HepG2 (cell line): Measurements from ENCODE around the gene GPS1. TPM values are rescaled to one million over a fixed set of nuclear protein-coding genes. Genes with fewer than 3 reads are reported as not detected.

Experiments
- DR1 ChIP-seq: sonication (generic); formaldehyde crosslinking; IDR thresholded peaks from 2 replicates; pipeline ENCODE4 v1.8.0; 2021; ENCODE audit warnings: mild to moderate bottlenecking, missing genetic modification reagents, inconsistent platforms
- HOXA3 ChIP-seq: sonication (generic); formaldehyde crosslinking; IDR thresholded peaks from 2 replicates; pipeline ENCODE4 v1.5.0; 2020; ENCODE audit warnings: missing genetic modification reagents
- JARID2 ChIP-seq: sonication (generic); formaldehyde crosslinking; IDR thresholded peaks from 2 replicates; pipeline ENCODE4 v1.8.1; 2023; ENCODE audit warnings: missing genetic modification reagents, inconsistent platforms; ENCODE audit not compliant: insufficient replicate concordance
- MTERF4 ChIP-seq: sonication (generic); formaldehyde crosslinking; IDR thresholded peaks from 2 replicates; pipeline ENCODE4 v1.8.0; 2023; ENCODE audit warnings: mild to moderate bottlenecking, missing genetic modification reagents
- MXI1 ChIP-seq: IDR thresholded peaks from 3 replicates; pipeline ENCODE4 v1.6.1; 2012; ENCODE audit warnings: low read depth, low read length, inconsistent platforms, borderline replicate concordance
- NFKB2 ChIP-seq: sonication (generic); formaldehyde crosslinking; IDR thresholded peaks from 2 replicates; pipeline ENCODE4 v1.4.0; 2020; ENCODE audit warnings: missing genetic modification reagents, borderline replicate concordance
- NRL ChIP-seq: sonication (generic); formaldehyde crosslinking; IDR thresholded peaks from 2 replicates; pipeline ENCODE4 v1.5.0; 2020; ENCODE audit warnings: missing genetic modification reagents, mild to moderate bottlenecking, moderate library complexity, borderline replicate concordance
- PITX1 ChIP-seq: sonication (generic); formaldehyde crosslinking; IDR thresholded peaks from 2 replicates; pipeline ENCODE4 v1.5.1; 2020; ENCODE audit warnings: mild to moderate bottlenecking, missing genetic modification reagents
- SMC3 ChIP-seq: IDR thresholded peaks from 2 replicates; pipeline ENCODE4 v1.6.1; 2011; ENCODE audit warnings: low read length, improper control_type of control experiment
- ZC3H13 ChIP-seq: sonication (generic); formaldehyde crosslinking; IDR thresholded peaks from 2 replicates; pipeline ENCODE4 v1.8.1; 2023; ENCODE audit warnings: mild to moderate bottlenecking, missing genetic modification reagents, moderate library complexity
- ZNF225 ChIP-seq: sonication (generic); formaldehyde crosslinking; IDR thresholded peaks from 2 replicates; pipeline ENCODE4 v1.4.0; 2020; ENCODE audit warnings: mild to moderate bottlenecking, missing genetic modification reagents
- ZNF280D ChIP-seq: sonication (generic); formaldehyde crosslinking; IDR thresholded peaks from 2 replicates; pipeline ENCODE4 v1.5.1; 2020; ENCODE audit warnings: mild to moderate bottlenecking, missing genetic modification reagents
- ZNF558 ChIP-seq: sonication (generic); formaldehyde crosslinking; IDR thresholded peaks from 2 replicates; pipeline ENCODE4 v1.9.0; 2022; ENCODE audit warnings: mild to moderate bottlenecking, missing genetic modification reagents, borderline replicate concordance
- ZSCAN25 ChIP-seq: sonication (generic); formaldehyde crosslinking; IDR thresholded peaks from 2 replicates; pipeline ENCODE4 v1.8.0; 2022; ENCODE audit warnings: mild to moderate bottlenecking, missing genetic modification reagents
- polyA plus RNA-seq, 8 experiments: library from polyadenylated mRNA; depleted of rRNA in 3 of 8; stranded (reverse) in 7 of 8; unstranded in 1 of 8; fragments of >200 nt; fragmentation: Illumina TruSeq in 4 of 8; extraction: Trizol in 4 of 8; gene quantifications; 2 replicates each; pipeline versions ENCODE4 v1.2.1 to v1.2.3, GENCODE V29; 2011 to 2016; ENCODE audit warnings: low read depth in 4 of 8, missing spikeins in 1 of 8, mixed read lengths in 1 of 8; ENCODE audit not compliant: insufficient read depth in 1 of 8
- total RNA-seq, 5 experiments: library from RNA; depleted of rRNA; stranded (reverse); fragments of >200 nt; fragmentation: Illumina TruSeq; extraction: Trizol; gene quantifications; 2 replicates each; pipeline ENCODE4 v1.2.3, GENCODE V29; 2016; ENCODE audit warnings: low read depth in 1 of 5
- TF ChIP-seq, protein P1 (sequence below): sonication (generic); formaldehyde crosslinking; IDR thresholded peaks from 2 replicates; pipeline ENCODE4 v1.4.0; 2020; ENCODE audit warnings: low read depth, missing genetic modification reagents
- TF ChIP-seq, protein P2 (sequence below): sonication (generic); formaldehyde crosslinking; IDR thresholded peaks from 2 replicates; pipeline ENCODE4 v1.8.0; 2022; ENCODE audit warnings: missing genetic modification reagents, mild to moderate bottlenecking, borderline replicate concordance

GPS1 gene
- total and polyA plus RNA-seq, 2 of the 13 experiments (the other 11 are each of a cell fraction or from before 2014, with no cell fraction given), result 124 to 128 TPM

DNA sequence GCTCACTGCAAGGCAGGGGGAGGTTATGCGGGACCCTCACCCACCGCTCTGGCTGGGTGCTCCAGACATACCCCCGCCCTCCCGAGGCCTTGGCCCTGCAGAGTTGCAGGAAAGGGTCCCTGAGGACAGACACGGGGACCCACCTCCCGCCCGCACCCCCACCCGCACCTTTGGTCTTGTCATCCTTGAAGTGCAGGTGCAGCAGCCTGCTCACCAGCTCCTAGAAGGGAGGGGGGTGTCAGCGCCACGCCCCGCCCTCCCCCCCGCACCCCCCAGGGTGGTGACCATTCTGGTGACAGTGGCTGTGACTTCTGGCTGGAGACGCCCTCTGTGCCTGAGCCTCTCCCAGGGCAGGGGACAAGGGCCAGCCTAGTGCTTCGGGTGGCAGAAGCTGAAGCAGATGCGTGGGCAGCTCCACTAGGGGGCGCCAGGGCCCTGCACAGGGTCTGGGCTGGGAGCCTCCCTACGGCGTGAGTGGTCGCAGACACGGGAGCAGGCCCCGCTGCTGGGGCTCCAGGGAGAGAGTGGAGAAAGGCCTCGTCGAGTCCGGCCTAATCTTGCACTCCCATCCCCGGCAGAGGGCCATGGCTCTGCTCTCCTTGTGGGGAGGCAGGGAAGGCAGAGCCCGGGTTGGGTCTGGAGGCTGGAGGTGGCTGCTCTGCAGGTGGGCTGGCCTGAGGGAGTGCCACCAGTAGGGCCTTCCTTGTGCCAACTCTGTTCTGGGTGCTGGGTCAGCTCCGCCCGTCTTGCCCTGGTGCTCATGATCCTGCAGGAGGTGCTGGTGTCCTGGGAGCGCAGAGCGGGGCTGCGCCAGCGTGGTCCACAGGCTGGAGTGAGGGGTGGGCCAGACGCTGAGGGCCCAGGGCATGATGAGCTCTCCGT lies 31.8 kb upstream of the GPS1 start (continued):
- TF ChIP-seq ZNF280D (CRISPR knock-in tag), result no peak
- TF ChIP-seq JARID2 (CRISPR knock-in tag), result no peak
- TF ChIP-seq HOXA3 (CRISPR knock-in tag), result peak; percentile 66
- TF ChIP-seq ZNF225 (CRISPR knock-in tag), result no peak
- no peak for TF ChIP-seq DR1 (CRISPR knock-in tag)
- TF ChIP-seq, protein P1, sequence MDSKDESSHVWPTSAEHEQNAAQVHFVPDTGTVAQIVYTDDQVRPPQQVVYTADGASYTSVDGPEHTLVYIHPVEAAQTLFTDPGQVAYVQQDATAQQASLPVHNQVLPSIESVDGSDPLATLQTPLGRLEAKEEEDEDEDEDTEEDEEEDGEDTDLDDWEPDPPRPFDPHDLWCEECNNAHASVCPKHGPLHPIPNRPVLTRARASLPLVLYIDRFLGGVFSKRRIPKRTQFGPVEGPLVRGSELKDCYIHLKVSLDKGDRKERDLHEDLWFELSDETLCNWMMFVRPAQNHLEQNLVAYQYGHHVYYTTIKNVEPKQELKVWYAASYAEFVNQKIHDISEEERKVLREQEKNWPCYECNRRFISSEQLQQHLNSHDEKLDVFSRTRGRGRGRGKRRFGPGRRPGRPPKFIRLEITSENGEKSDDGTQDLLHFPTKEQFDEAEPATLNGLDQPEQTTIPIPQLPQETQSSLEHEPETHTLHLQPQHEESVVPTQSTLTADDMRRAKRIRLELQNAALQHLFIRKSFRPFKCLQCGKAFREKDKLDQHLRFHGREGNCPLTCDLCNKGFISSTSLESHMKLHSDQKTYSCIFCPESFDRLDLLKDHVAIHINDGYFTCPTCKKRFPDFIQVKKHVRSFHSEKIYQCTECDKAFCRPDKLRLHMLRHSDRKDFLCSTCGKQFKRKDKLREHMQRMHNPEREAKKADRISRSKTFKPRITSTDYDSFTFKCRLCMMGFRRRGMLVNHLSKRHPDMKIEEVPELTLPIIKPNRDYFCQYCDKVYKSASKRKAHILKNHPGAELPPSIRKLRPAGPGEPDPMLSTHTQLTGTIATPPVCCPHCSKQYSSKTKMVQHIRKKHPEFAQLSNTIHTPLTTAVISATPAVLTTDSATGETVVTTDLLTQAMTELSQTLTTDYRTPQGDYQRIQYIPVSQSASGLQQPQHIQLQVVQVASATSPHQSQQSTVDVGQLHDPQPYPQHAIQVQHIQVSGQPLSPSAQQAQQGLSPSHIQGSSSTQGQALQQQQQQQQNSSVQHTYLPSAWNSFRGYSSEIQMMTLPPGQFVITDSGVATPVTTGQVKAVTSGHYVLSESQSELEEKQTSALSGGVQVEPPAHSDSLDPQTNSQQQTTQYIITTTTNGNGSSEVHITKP (CRISPR knock-in tag), result no peak
- TF ChIP-seq ZSCAN25 (CRISPR knock-in tag), result peak; percentile 67
- TF ChIP-seq NRL (CRISPR knock-in tag), result peak; percentile 12; the same call in 1 of the 2 replicates
- peak; percentile 71; the same call in 1 of the 2 replicates for TF ChIP-seq PITX1 (CRISPR knock-in tag)
- peak; percentile 60 for TF ChIP-seq NFKB2 (CRISPR knock-in tag)
- TF ChIP-seq ZC3H13 (CRISPR knock-in tag), result peak; percentile 87
- TF ChIP-seq SMC3, result peak; percentile 26; the same call in 1 of the 2 replicates
- TF ChIP-seq MTERF4, result no peak
- 0 out of 3 replicates have a peak, but pooled peaks have one; percentile 44 for TF ChIP-seq MXI1
- TF ChIP-seq, protein P2, sequence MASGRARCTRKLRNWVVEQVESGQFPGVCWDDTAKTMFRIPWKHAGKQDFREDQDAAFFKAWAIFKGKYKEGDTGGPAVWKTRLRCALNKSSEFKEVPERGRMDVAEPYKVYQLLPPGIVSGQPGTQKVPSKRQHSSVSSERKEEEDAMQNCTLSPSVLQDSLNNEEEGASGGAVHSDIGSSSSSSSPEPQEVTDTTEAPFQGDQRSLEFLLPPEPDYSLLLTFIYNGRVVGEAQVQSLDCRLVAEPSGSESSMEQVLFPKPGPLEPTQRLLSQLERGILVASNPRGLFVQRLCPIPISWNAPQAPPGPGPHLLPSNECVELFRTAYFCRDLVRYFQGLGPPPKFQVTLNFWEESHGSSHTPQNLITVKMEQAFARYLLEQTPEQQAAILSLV (CRISPR knock-in tag), result peak; percentile 18; the same call in 1 of the 2 replicates
- TF ChIP-seq ZNF558 (CRISPR knock-in tag), result no peak
